Measurements from ENCODE around the gene CST8. TPM values are rescaled to one million over a fixed set of nuclear protein-coding genes. Genes with fewer than 3 reads are reported as not detected.

The CST8 gene
- total and polyA plus RNA-seq, 7 donors = not detected

GRCh38 chr20:23541330-23541729 is 50.4 kb downstream of the CST8 start:
- intact Hi-C loops (cut with DNase I) = no loop called here
- Histone ChIP-seq H3K27ac (no peak overlapping the region), H3K36me3 (ENCODE audit: insufficient read depth in 1 of 2, low read depth in 1 of 2) (no peaks in the 10 kb centered on the region), H3K4me3 (no peak overlapping the region), H3K9me3 (no peaks in the 10 kb centered on the region), H3K27me3 (ENCODE audit: insufficient read depth in 3 of 3, low read length in 2 of 3) (peaks cover 0 to 4% (median 3%) of the 10 kb centered on the region in 3 donors), H3K4me1 (no peaks in the 10 kb centered on the region)
- TF ChIP-seq, protein P1, sequence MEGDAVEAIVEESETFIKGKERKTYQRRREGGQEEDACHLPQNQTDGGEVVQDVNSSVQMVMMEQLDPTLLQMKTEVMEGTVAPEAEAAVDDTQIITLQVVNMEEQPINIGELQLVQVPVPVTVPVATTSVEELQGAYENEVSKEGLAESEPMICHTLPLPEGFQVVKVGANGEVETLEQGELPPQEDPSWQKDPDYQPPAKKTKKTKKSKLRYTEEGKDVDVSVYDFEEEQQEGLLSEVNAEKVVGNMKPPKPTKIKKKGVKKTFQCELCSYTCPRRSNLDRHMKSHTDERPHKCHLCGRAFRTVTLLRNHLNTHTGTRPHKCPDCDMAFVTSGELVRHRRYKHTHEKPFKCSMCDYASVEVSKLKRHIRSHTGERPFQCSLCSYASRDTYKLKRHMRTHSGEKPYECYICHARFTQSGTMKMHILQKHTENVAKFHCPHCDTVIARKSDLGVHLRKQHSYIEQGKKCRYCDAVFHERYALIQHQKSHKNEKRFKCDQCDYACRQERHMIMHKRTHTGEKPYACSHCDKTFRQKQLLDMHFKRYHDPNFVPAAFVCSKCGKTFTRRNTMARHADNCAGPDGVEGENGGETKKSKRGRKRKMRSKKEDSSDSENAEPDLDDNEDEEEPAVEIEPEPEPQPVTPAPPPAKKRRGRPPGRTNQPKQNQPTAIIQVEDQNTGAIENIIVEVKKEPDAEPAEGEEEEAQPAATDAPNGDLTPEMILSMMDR (IDR thresholded peaks at IDR 0.05) = no peak
- no peak for ATAC-seq
- DNase-seq = no peak
- 50 to 65% (median 62%) methylated on average over 1 of the region's 1 CpG for WGBS, 3 donors

DNA sequence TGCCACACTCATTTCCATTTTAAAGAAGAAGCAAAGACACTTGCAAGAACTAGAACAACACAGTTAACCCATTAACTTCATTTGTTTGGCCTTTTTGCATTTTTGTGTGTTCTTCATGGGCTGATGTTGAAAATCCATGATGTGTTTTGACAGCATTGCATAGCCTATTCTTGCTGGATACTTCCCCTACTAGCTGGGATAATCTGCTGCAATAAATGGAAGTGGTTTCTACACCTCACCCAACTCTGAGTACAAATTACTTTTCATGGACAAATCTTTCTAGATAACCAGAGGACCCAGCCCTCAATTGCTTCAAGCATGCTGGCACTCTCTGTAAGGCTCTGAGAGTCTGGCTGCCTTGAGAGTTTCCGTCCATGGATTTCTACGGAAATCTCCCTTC is 50.9 kb downstream of the CST8 start:
- Histone ChIP-seq H3K27ac (no peak overlapping the region), H3K4me3 (no peak overlapping the region), H3K27me3 (ENCODE audit: insufficient read depth in 3 of 3, low read length in 2 of 3) (peaks cover 0 to 4% (median 3%) of the 10 kb centered on the region in 3 donors), H3K9me3 (no peaks in the 10 kb centered on the region), H3K4me1 (no peaks in the 10 kb centered on the region), H3K36me3 (ENCODE audit: insufficient read depth in 1 of 2, low read depth in 1 of 2) (no peaks in the 10 kb centered on the region)
- TF ChIP-seq, protein P1 (IDR thresholded peaks at IDR 0.05) = no peak
- 44 to 59% (median 47%) methylated on average over 2 of the region's 2 CpGs for WGBS, 3 donors
- ATAC-seq (no peak), DNase-seq (no peak)
- intact Hi-C loops (cut with DNase I) = no loop called here

- Histone ChIP-seq H3K4me3 (no peak overlapping the region), H3K4me1 (no peaks in the 10 kb centered on the region), H3K27me3 (ENCODE audit: insufficient read depth in 3 of 3, low read length in 2 of 3) (peaks cover 0 to 4% (median 3%) of the 10 kb centered on the region in 3 donors), H3K36me3 (ENCODE audit: insufficient read depth in 1 of 2, low read depth in 1 of 2) (no peaks in the 10 kb centered on the region), H3K27ac (no peak overlapping the region), H3K9me3 (no peaks in the 10 kb centered on the region)
- 47 to 49% (median 49%) methylated on average over 5 of the region's 5 CpGs for WGBS, 3 donors
- ATAC-seq (no peak), DNase-seq (no peak)
- TF ChIP-seq, protein P1 (IDR thresholded peaks at IDR 0.05) = no peak
- intact Hi-C loops (cut with DNase I) = no loop called here
These were observed 51.9 kb downstream of the CST8 start for GRCh38 chr20:23542801-23543200.

- H3K27ac ChIP-seq = no peak overlapping the region
- H3K9me3 ChIP-seq = no peaks in the 10 kb centered on the region
- no peak for DNase-seq
- no peak overlapping the region for H3K4me3 ChIP-seq
- H3K36me3 ChIP-seq (ENCODE audit: insufficient read depth in 1 of 2, low read depth in 1 of 2) = no peaks in the 10 kb centered on the region
- intact Hi-C loops (cut with DNase I) = no loop called here
- H3K27me3 ChIP-seq (ENCODE audit: insufficient read depth in 3 of 3, low read length in 2 of 3) = peaks cover 0 to 4% (median 3%) of the 10 kb centered on the region in 3 donors
- no peaks in the 10 kb centered on the region for H3K4me1 ChIP-seq
- TF ChIP-seq, protein P1 (IDR thresholded peaks at IDR 0.05) = no peak
- 85 to 93% (median 92%) methylated on average over 6 of the region's 6 CpGs for WGBS, 3 donors
- no peak for ATAC-seq
These were observed 53.2 kb downstream of the CST8 start for GRCh38 chr20:23544133-23544532.

Other genes with a start within 250 kb of the CST8 start
- 10 to 100 TPM in 3 of 4 donors, 1 to 10 TPM in 1; 6.7 to 18.9 (median 11.1) TPM for gene NXT1, start 140.3 kb upstream of the CST8 start, total RNA-seq
- gene NXT1, start 140.3 kb upstream of the CST8 start, polyA plus RNA-seq = 10 to 100 TPM in 2 of 3 donors, 1 to 10 TPM in 1; 8.9 to 29.9 (median 11.4) TPM
- gene GZF1, start 128.9 kb upstream of the CST8 start, total RNA-seq = 10 to 100 TPM in 3 of 4 donors, 1 to 10 TPM in 1; 9.7 to 20.7 (median 11.9) TPM
- 10 to 100 TPM in 1 of 3 donors, 1 to 10 TPM in 2; 5.3 to 10.5 (median 6.8) TPM for gene GZF1, start 128.9 kb upstream of the CST8 start, polyA plus RNA-seq
- 1 to 10 TPM; 2.5 to 5.0 (median 3.5) TPM for gene NAPB, start 69.6 kb upstream of the CST8 start, total RNA-seq
- 10 to 100 TPM in 1 of 3 donors, 1 to 10 TPM in 2; 1.8 to 12.3 (median 3.0) TPM for gene NAPB, start 69.6 kb upstream of the CST8 start, polyA plus RNA-seq
- not detected for gene CSTL1, start 51.4 kb upstream of the CST8 start, total RNA-seq
- gene CSTL1, start 51.4 kb upstream of the CST8 start, polyA plus RNA-seq = not detected
- not detected for gene CST11, start 38.2 kb upstream of the CST8 start, total RNA-seq
- not detected for gene CST11, start 38.2 kb upstream of the CST8 start, polyA plus RNA-seq
- not detected for gene CST9L, start 77.4 kb downstream of the CST8 start, total RNA-seq
- not detected for gene CST9L, start 77.4 kb downstream of the CST8 start, polyA plus RNA-seq
- not detected for gene CST9, start 114.8 kb downstream of the CST8 start, total RNA-seq
- gene CST9, start 114.8 kb downstream of the CST8 start, polyA plus RNA-seq = not detected
- 100 to 1,000 TPM; 422 to 713 (median 508) TPM for gene CST3, start 146.8 kb downstream of the CST8 start, total RNA-seq
- 100 to 1,000 TPM; 374 to 415 (median 394) TPM for gene CST3, start 146.8 kb downstream of the CST8 start, polyA plus RNA-seq
- not detected for gene CST4, start 197.9 kb downstream of the CST8 start, total RNA-seq
- not detected for gene CST4, start 197.9 kb downstream of the CST8 start, polyA plus RNA-seq